ENCODE measurements around the gene SLC35E3. TPM values are rescaled to one million over a fixed set of nuclear protein-coding genes. Genes with fewer than 3 reads are reported as not detected.

SLC35E3 gene
- 4.5 and 8.0 TPM in 2 replicates for total RNA-seq

DNA sequence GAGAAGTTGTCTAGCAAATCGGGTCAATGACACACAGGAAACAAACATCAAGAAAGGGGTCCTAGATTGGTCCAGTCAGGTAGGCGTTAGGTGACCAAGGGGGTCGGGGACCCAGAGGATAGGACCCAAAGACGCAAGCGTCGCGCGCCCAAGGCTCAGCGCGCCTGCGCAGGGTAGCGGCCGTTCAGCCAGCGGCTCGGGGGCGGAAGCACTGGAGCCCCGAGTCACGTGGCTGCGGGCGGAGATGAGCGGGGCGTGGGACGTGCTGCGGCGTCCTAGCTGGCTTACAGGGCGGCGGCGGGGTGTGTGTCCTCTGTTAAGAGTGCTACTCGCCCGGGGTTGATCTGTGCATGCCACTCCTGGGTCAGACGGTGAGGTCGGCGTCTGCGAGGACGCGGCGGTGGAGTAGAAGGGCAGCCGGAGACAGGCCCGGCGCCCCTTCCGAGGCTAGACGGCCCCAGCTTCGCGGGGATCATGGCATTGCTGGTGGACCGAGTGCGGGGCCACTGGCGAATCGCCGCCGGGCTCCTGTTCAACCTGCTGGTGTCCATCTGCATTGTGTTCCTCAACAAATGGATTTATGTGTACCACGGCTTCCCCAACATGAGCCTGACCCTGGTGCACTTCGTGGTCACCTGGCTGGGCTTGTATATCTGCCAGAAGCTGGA lies at the start of gene SLC35E3:
SLC35E3 (plus strand) TSS at position 273 of the 668 bp plus-strand sequence; CDS start at position 475, 202 bp downstream.
- peak; percentile 44 for DNase-seq (ENCODE audit: low read depth, low spot score)

DNA sequence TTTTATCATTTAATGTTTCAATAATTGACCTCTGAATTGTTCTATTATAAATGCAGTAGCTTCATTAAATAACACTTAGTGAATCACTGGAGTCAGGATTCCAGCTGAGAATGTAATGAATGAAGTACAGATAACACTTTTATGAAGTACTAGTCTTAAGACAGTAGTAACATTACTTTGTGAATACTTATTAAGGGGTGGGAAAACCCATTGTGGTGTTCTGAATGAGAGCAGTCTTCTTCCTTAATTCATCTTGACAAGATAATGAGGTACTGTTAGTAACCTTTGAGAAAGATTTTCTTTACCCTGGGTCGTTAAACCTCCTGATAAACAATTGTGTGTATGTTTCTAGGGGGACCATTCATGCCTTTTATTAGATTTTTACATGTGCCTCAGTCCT lies 46.5 kb upstream of the SLC35E3 start:
- DNase-seq (ENCODE audit: low read depth, low spot score) = no peak

DNA sequence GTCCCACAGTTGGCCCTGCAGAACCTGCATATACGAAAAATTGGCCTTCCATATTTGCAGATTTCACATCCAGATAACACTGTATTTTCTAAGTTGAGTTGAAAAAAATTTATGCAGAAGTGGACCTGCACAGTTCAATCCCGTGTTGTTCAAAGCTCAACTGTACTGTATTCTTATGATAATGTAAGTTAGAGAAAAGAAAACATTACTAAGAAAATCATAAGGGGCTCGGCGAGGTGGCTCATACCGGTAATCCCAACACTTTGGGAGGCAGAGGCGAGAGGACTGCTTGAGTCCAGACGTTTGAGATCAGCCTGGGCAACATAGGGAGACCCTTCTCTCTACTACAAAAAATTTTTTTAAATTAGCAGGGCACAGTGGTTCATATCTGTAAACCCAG lies 18.2 kb upstream of the SLC35E3 start:
- DNase-seq (ENCODE audit: low read depth, low spot score) = no peak

DNA sequence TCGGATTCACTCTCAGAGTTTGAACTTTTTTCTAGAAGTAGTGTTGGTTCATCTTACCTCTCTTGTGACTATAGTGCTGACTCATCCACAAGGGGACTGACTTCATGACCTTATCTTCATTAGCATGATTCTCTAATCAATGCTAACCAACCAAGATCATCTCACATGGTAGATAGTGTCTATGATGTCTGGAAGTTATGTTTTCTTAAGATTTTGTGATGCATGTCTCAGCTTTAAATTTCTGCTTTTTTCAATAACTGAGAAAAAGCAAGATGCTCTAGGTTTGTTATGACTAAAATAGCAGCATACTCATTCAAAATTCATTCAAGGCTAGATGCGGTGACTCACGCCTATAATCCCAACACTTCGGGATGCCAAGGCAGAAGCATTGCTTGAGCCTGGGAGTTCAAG lies 12.3 kb upstream of the SLC35E3 start:
- no peak for DNase-seq (ENCODE audit: low read depth, low spot score)

DNA sequence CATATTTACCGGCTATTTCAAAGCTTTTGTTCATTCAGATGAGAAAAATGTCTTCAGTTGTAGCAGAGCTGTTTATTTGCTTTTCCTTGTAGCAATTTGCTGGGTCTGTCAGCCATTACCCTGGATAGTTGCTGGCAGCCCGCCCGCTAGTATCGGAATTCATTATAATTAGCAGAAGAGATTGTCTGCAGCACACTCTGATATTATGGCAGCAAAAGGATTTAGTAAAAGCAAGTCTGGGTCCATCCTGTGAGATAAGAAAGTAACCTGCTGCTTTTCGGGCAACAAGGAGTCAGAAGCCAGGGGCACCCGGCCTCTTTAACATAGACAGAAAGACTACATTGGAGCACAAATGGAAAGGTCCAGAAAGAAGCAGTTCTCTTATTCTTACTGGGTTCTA lies 6.1 kb upstream of the SLC35E3 start:
- no peak for DNase-seq (ENCODE audit: low read depth, low spot score)

DNA sequence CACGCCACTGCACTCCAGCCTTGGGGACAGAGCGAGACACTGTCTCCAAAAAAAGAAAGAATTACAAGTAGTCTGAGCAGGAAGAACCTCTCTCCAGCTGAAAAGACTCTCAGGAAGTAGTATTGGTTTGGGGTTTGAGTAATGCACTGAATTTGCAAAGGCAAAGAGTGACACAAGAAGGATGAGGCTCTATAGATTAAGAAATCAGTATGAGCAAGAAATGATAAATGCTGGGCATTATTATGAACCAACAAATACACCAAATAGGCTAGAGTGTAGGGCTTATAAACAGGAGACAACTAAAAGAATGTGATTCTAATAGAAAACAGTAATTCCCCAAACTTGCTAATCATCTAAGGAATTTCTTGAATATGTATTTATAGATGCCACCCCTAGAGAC lies 2.6 kb upstream of the SLC35E3 start:
- no peak for DNase-seq (ENCODE audit: low read depth, low spot score)

DNA sequence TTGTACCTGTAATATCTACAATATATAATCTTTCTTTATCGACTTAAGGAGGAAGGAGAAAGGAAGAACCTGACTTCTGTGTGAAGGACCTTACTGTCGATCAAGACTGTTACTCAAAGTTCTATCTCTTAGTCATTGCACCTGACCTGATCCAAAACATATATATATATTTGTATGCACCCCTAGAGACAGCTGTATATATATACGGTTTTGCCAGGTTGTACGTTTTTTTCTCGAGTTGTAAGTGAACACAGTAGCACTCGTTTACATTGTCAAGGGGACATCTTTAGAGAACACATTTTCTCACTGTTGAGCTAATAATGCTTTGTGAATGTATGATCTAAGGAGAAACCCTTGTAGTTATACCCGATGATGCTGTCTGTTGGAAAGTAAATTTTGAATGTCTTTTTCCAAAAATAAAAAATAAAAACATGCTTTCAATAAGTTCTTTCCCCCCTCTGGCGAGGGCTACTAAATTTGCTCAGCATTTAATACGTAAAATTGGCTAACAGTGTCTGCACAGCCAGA lies 536 bp upstream of the SLC35E3 start:
- no peak for DNase-seq (ENCODE audit: low read depth, low spot score)

DNA sequence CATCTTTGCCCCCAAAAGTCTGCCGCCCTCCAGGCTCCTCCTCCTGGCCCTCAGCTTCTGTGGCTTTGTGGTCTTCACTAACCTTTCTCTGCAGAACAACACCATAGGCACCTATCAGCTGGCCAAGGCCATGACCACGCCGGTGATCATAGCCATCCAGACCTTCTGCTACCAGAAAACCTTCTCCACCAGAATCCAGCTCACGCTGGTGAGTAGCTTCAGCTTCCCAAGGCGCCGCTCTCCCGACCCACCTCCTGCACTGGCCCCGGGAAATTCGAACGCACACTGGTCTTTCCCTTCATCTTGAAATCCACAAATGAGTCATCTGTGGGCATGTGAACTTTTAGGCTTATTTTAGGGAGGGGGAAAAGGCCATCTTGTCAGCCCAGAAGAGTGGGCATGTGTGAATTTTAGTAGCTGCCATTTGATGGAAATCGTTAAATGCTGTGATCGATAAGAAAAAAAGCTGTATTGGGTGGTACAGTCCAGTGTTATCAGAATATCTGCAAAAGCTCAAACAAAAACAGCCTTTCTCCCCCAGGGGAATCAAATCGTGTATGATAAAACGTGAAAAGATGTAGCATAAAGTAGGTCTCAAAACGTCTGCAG lies 700 bp downstream of the SLC35E3 start:
- DNase-seq (ENCODE audit: low read depth, low spot score) = peak; percentile 22

DNA sequence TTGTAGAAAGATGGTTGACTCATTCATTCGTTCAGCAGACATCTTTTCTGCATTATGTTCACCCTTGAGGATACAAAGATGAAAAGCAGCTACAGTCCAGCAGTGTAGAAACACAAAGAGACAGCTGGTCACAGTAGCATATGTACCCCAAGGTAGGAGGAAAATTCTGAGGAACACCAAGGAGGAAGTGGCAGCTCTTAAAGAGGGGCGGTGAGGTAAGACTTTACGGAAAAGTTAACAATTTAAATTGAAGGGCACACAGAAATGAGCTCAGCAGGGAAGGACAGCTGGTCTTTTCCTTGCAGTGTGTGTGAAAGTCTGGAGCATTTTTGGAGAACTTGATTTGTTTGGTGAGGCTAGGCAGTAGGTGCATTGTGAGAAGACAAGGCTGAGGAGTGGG lies 3.5 kb downstream of the SLC35E3 start:
- no peak for DNase-seq (ENCODE audit: low read depth, low spot score)

DNA sequence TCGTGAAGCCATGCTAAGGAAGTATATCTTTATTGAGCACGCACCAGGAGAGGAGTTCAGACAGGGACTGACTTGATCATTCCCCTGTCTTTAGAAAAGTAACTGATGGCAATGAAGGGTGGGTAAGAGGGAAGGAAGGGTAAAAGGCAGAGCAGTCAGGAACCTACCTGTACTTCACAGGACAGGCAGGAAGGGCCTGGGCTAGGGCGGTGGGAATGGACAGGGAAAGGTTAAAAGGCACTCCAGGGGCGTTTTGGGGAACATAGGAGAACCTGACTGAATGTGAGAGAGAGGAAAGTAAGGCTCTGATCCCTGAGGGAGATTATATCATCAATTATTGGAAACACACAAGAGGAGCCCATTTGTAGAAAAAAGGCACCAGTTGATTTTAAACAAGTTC lies 3.9 kb downstream of the SLC35E3 start:
- DNase-seq (ENCODE audit: low read depth, low spot score) = no peak

DNA sequence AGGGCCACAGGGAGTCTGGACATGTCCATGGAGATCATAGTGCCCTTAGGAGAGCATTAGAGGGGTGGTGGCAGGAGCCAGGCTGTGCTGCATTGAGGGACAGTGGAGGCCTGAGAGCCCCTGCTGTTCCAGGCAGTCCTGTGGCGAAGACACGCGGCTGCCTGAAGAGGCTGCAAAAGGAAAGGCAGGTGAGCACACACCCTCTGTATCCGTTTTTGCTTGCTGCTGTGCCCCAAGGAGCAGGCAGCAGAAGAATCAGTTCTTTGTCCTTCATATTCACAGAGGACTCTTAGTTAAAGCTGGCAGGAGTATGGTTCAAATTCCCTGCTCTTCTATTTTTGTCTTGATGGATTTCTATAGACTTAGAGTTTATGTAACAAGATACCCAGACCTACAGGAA lies 4.5 kb downstream of the SLC35E3 start:
- no peak for DNase-seq (ENCODE audit: low read depth, low spot score)

DNA sequence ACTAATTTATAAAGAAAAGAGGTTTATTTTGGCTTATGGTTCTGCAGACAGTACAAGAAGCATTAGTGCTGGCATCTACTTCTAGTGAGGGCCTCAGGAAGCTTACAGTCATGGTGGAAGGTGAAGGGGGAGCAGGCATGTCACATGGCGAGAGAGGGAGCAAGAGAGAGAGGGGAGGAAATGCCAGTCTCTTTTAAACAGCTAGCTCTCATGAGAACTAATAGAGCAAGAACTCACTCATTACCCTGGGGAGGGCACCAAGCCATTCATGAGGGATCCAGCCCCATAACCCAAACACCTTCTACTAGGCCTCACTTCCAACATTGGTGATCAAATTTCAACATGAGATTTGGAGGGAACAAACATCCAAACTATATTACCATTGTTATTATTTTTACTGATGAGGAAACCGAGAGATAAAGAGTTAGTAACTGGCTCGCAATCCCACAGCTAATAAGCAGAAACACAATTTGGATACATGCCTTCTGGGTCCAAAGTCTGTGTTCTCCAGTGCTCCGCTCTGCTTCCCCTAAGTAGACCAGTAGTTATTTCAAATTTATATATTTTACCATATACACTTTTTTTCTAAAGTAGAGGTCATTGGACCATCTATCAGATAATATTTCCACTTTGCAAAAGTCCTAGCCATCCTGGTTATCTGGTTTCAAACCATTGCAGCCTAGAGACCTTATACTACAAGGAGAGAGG lies 9.7 kb downstream of the SLC35E3 start:
- DNase-seq (ENCODE audit: low read depth, low spot score) = no peak

DNA sequence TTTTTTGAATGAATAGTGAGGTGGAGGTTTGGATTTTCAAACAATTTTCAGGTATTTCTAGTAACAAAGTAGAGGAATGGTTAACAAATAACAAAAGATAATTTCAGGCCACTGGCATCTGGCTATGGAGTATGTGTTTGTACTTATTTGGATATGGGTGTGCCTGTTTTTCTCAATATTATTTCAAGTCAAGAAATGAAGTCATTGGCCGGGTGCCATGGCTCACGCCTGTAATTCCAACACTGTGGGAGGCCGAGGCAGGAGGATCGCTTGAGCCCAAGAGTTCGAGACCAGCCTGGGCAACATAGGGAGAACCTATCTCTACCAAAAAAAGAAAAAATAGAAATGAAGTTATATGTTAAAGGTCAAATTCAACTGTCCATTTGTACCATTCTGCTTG lies 13.9 kb downstream of the SLC35E3 start:
- no peak for DNase-seq (ENCODE audit: low read depth, low spot score)

DNA sequence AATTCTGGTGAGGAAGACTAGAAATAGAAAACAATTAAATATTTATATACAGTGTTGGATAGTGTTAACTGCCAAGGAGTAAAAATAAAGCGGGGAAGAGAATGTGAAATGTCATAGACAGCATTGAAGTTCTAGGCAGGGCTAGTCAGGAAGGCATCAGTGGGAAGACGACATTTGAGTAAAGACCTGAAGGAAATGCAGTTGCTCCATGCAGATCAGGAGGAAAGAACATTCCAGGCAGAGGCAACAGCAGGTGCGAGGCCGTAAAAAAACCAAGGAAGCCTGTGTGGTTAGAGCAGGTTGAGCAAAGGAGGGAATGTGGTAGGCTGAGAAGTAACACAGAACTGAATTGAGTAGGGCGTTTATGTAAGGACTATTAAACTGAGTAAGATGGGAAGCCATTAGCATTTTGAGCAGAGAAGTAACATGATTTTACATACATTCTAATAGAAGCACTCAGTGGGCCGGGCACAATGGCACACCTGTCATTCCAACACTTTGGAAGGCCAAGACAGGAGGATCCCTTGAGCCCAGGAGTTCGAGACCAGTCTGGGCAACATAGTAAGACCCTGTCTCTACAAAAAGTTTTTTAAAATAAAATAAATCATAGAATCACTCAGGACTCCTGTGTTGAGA lies 14.9 kb downstream of the SLC35E3 start:
- no peak for DNase-seq (ENCODE audit: low read depth, low spot score)

DNA sequence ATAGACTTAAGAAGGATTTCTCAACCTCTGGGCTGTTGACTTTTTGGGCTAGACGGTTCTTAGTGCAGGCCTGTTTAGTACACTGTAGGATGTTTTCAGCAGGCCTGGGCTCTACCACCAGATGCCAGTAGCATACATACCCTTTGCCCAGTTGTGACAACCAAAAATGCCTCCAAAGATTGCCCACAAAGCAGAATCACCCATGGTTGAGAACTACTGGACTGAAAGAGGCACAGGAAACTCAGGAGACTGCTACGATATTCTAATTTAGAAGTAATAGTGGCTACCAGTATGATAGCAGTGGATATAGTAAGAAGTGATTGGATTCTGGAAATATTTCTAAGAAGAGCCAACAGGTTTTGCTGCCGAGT lies 15.5 kb downstream of the SLC35E3 start:
- DNase-seq (ENCODE audit: low read depth, low spot score) = no peak

DNA sequence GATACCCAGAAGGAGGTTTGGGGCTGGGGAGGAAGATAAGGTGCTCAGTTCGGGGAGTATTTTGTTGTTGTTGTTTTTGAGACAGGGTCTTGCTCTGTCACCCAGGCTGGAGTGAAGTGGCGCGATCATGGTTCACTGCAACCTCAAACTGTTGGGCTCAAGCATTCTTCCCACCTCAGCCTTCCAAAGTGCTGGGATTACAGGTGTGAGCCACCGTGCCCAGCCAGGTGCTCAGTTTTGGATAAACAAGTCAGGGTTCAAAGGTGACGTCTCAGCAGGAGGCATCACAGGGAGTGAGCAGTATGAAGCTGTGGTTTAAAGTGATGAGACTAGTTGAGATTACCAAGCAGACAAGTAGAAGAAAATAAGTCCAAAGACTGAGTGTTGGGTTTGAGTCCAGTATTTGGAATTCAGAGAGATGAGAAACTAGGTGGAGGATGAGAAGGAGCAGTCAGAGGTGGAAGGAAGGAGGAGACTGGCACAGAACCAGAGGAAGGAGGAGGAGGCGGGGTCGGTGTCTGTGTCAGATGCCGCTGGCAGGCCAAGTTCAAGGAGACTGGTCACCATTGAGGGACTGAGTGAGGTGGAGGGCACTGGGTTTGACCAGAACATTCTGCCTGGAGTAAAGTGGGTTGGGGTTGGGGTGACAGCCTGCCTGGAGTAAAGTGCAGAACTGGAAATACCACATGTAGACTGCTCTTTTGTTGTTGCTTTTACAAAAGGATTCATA lies 16.1 kb downstream of the SLC35E3 start:
- DNase-seq (ENCODE audit: low read depth, low spot score) = no peak

DNA sequence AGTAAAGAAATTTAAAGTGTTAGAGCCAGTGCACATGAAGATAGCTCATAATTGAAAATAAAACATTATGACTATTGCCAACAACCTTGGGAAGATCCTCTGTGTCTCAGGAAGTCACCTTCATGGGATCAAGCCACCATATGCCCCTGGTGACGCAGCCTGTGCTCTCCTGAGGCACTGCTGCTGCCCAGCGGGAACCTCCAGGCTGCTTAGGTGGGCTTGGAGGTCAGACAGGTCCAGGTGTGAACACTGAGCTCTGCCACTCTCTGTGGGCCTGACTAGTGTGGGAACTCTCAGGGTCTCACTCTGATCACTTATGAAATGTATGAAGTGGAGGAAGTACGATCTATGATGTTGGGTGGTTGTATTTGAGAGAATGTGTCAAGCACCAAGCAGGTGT lies 16.7 kb downstream of the SLC35E3 start:
- no peak for DNase-seq (ENCODE audit: low read depth, low spot score)

DNA sequence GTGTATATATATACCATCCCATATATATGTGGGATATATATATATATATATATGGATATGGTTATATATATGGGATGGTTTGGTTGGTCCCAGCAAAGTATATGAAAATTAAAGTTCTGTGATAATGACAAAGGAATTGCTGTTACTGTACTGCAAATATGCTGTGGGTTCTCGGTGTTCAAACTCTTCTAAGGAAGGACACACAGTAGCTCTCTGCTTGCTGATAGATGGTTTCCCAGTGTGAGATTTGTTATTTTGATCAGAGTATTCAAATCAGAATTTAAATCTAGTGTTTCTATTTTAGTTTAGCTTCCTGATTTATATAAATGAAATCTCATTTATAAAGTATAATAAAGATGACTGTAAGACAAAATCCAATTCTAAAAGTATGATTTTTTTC lies 19.7 kb downstream of the SLC35E3 start:
- DNase-seq (ENCODE audit: low read depth, low spot score) = no peak

DNA sequence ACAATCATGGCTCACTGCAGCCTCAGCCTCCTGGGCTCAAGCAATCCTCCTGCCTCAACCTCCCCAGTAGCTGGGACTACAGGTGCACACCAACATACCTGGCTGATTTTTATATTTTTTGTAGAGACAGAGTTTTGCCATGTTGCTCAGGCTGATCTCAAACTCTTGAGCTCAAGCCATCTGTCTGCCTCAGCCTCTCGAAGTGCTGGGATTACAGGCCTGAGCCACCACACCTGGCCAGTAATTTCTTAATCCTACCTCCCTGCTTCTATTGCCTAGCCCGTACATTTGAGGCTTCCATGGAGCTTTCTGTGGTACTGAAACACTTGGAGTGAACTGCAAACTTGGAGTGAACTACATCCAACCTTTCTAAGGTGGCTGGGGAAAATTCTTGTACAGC lies 20.7 kb downstream of the SLC35E3 start:
- DNase-seq (ENCODE audit: low read depth, low spot score) = no peak

DNA sequence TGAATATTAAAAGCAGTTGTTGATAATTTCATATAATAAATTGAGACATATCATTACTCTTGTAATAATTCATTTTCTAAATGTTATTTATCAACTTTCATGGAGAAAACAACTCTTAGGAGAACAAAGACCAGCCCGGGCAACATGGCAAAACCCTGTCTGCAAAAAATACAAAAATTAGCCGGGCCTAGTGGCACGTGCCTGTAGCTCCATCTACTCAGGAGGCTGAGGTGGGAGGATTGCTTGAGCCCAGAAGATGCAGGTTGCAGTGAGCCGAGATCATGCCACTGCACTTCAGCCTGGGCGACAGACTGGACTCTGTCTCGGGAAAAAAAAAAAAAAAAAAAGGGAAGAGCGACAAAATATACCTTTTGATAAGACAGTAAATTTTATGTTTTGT lies 21.2 kb downstream of the SLC35E3 start:
- DNase-seq (ENCODE audit: low read depth, low spot score) = no peak

DNA sequence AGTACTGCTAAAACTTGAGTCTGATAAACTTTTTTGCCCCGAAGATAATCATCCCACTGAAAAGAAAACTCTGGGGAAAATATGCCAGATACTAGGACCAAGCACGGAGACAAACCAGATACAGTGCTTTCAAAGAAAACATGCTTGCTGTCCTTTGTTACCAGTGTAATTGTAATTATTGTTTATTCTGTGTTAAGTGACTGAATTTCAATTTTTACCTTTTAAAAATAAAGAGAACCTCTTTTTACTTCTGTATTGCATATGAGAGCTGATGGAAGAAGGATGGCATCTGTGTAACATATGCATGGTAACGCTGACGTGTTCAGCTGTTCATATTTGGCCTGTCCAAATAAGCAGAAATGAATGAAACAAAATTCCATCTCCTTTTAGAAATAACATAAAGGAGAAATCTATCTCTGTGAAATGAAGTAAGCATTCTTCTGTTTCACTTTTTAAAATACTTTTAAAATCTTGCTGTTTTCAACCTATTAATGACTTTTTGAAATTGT lies 22.5 kb downstream of the SLC35E3 start:
- no peak for DNase-seq (ENCODE audit: low read depth, low spot score)

Data from pulmonary artery endothelial cell (primary cell).